Right lobe of liver (tissue), 6 donors: Measurements from ENCODE around the gene CACNA2D4. TPM values are rescaled to one million over a fixed set of nuclear protein-coding genes. Genes with fewer than 3 reads are reported as not detected.

Source experiments
- ATAC-seq, 4 donors: fragments of 200-7000 bp; cut with Tn5 transposase; one replicate each; pipeline ENCODE4 v1.9.1; 2020; ENCODE audit warnings: mild to moderate bottlenecking in 4 of 4, moderate library complexity in 4 of 4
- DNase-seq, 3 donors: peaks; one replicate each; pipeline ENCODE4 v3.0.0-alpha.2; 2020
- H3K27ac ChIP-seq, 3 donors: fragments of 200-600 bp; one replicate each; pipeline ENCODE4 v1.8.0; 2022
- H3K27me3 ChIP-seq, 2 donors: fragments of 200-600 bp; one replicate each; pipeline ENCODE4 v1.8.0; 2022
- H3K36me3 ChIP-seq, 4 donors: fragments of 200-600 bp; sonication (generic) in 1 of 4; one replicate each; pipeline versions ENCODE4 v1.5.1 to v1.8.0; 2017 to 2022; ENCODE audit warnings: control low read depth in 1 of 4
- H3K4me1 ChIP-seq, 4 donors: fragments of 200-600 bp; sonication (generic) in 1 of 4; one replicate each; pipeline versions ENCODE4 v1.5.1 to v1.8.0; 2017 to 2022; ENCODE audit warnings: control low read depth in 1 of 4
- H3K4me3 ChIP-seq, 3 donors: fragments of 200-600 bp; one replicate each; pipeline ENCODE4 v1.8.0; 2022
- H3K9me3 ChIP-seq, 4 donors: fragments of 200-600 bp; sonication (generic) in 1 of 4; one replicate each; pipeline versions ENCODE4 v1.5.1 to v1.8.0; 2017 to 2022; ENCODE audit warnings: control low read depth in 1 of 4
- POLR2A ChIP-seq: fragments of 450-650 bp; IDR thresholded peaks from one replicate; pipeline ENCODE4 v1.6.1; 2017; ENCODE audit warnings: antibody characterized with exemption, mild to moderate bottlenecking
- WGBS: methylation state at CpG from one replicate; pipeline ENCODE4 v1.1.6; 2018; ENCODE audit warnings: low coverage, low lambda C conversion rate; ENCODE audit not compliant: insufficient coverage; ENCODE audit errors: missing lambda C conversion rate; 5-methylcytosine and 5-hydroxymethylcytosine counted together
- intact Hi-C, 2 donors: fragments of 100-400 bp; cut with DNase I; formaldehyde crosslinking; loops; one replicate each; pipeline versions ENCODE4 v1.11.2 to v1.14.1; 2022
- total RNA-seq, 6 experiments: library from RNA; depleted of rRNA in 2 of 6; stranded (reverse); fragments of >200 nt in 2 of 6; fragmentation: NEBNext Ultra II Directional in 3 of 6; extraction: Animal tissue kit (Norgen Biotek cat#: 25700) in 3 of 6; gene quantifications; one replicate each; pipeline versions ENCODE4 v1.1.0 to v1.2.4, GENCODE V29; 2016 to 2023
- TF ChIP-seq, protein P1 (sequence below), 4 donors: fragments of 200-600 bp in 3 of 4; fragments of 450-650 bp in 1 of 4; IDR thresholded peaks; one replicate each; pipeline versions ENCODE4 v1.5.1 to v1.8.0; 2016 to 2022; ENCODE audit warnings: antibody characterized with exemption in 4 of 4, mild to moderate bottlenecking in 2 of 4
- donor health status: DM: no; HTN: yes; CAD: no.
- donor health status: DM: no; HTN: no; CAD: no.
- donor health status: DM: no; HTN: no; CAD: no.
- donor health status: DM: no; HTN: yes; CAD: no.
- donor health status: DM: no; HTN: yes; CAD: no.

The CACNA2D4 gene
- total RNA-seq, 6 experiments from 2014 or later: 0.87 to 1.9 (median 0.96) TPM

GRCh38 chr12:1825382-1826102 is 92.9 kb downstream of the CACNA2D4 start:
- no peak for DNase-seq
- intact Hi-C loops: loop anchor here in 1 of 2 donors (10.0 kb wide), 1 partner anchor 89 kb away; the partner anchor contains the start of gene CACNA2D4
- TF ChIP-seq POLR2A: no peak
- TF ChIP-seq, protein P1, sequence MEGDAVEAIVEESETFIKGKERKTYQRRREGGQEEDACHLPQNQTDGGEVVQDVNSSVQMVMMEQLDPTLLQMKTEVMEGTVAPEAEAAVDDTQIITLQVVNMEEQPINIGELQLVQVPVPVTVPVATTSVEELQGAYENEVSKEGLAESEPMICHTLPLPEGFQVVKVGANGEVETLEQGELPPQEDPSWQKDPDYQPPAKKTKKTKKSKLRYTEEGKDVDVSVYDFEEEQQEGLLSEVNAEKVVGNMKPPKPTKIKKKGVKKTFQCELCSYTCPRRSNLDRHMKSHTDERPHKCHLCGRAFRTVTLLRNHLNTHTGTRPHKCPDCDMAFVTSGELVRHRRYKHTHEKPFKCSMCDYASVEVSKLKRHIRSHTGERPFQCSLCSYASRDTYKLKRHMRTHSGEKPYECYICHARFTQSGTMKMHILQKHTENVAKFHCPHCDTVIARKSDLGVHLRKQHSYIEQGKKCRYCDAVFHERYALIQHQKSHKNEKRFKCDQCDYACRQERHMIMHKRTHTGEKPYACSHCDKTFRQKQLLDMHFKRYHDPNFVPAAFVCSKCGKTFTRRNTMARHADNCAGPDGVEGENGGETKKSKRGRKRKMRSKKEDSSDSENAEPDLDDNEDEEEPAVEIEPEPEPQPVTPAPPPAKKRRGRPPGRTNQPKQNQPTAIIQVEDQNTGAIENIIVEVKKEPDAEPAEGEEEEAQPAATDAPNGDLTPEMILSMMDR (IDR thresholded peaks at IDR 0.05): no peak
- no peak for ATAC-seq
- H3K36me3 ChIP-seq: no peaks in the 10 kb centered on the region
- no peaks in the 10 kb centered on the region for H3K4me1 ChIP-seq
- H3K4me3 ChIP-seq: no peak overlapping the region
- no peaks in the 10 kb centered on the region for H3K27me3 ChIP-seq
- WGBS: 45% methylated on average over 7 of the region's 14 CpGs
- H3K9me3 ChIP-seq: no peaks in the 10 kb centered on the region
- H3K27ac ChIP-seq: no peak overlapping the region

- no peaks in the 10 kb centered on the region for H3K9me3 ChIP-seq
- no peak overlapping the region for H3K4me3 ChIP-seq
- H3K4me1 ChIP-seq: no peaks in the 10 kb centered on the region
- no peaks in the 10 kb centered on the region for H3K27me3 ChIP-seq
- no peak for TF ChIP-seq POLR2A
- TF ChIP-seq, protein P1 (IDR thresholded peaks at IDR 0.05): no peak
- intact Hi-C loops: loop anchor here in 1 of 2 donors (10.0 kb wide), 1 partner anchor 92 kb away; the partner anchor contains the start of gene CACNA2D4
- no peak overlapping the region for H3K27ac ChIP-seq
- DNase-seq: no peak
- no peaks in the 10 kb centered on the region for H3K36me3 ChIP-seq
- WGBS: 90% methylated on average over 2 of the region's 10 CpGs
- ATAC-seq: no peak
Observed at GRCh38 chr12:1823237-1823636, 95.2 kb downstream of the CACNA2D4 start.

- Histone ChIP-seq H3K27ac (no peak overlapping the region), H3K9me3 (no peaks in the 10 kb centered on the region), H3K4me1 (no peaks in the 10 kb centered on the region), H3K4me3 (no peak overlapping the region), H3K27me3 (no peaks in the 10 kb centered on the region), H3K36me3 (no peaks in the 10 kb centered on the region)
- DNase-seq (no peak), ATAC-seq (no peak)
- no peak for TF ChIP-seq POLR2A
- TF ChIP-seq, protein P1 (IDR thresholded peaks at IDR 0.05): no peak
- intact Hi-C loops: loop anchor here in 1 of 2 donors (10.0 kb wide), 1 partner anchor 92 kb away; the partner anchor contains the start of gene CACNA2D4
- WGBS: 77% methylated on average over 3 of the region's 11 CpGs
Observed at GRCh38 chr12:1822699-1823098, 95.8 kb downstream of the CACNA2D4 start.

- TF ChIP-seq POLR2A: no peak
- TF ChIP-seq, protein P1 (IDR thresholded peaks at IDR 0.05): no peak
- DNase-seq: no peak
- WGBS: 31% methylated on average over 9 of the region's 12 CpGs
- no peak overlapping the region for H3K27ac ChIP-seq
- H3K4me1 ChIP-seq: no peaks in the 10 kb centered on the region
- H3K36me3 ChIP-seq: no peaks in the 10 kb centered on the region
- ATAC-seq: no peak
- intact Hi-C loops: loop anchor here in 1 of 2 donors (10.0 kb wide), 1 partner anchor 93 kb away; the partner anchor contains the start of gene CACNA2D4
- no peaks in the 10 kb centered on the region for H3K27me3 ChIP-seq
- no peak overlapping the region for H3K4me3 ChIP-seq
- no peaks in the 10 kb centered on the region for H3K9me3 ChIP-seq
Observed at GRCh38 chr12:1821805-1822204, 96.6 kb downstream of the CACNA2D4 start.
